Hair follicle dermal papilla cell (primary cell): ENCODE measurements around the gene ZNF197. TPM values are rescaled to one million over a fixed set of nuclear protein-coding genes. Genes with fewer than 3 reads are reported as not detected.

Source experiments
- total RNA-seq: library from RNA; depleted of rRNA; stranded (reverse); fragments of >200 nt; gene quantifications from 2 replicates; pipeline ENCODE4 v1.2.3, GENCODE V29; 2012

The ZNF197 gene
- 19.8 and 19.9 TPM in 2 replicates for total RNA-seq

GRCh38 chr3:44624749-44625480 is at the start of gene ZNF197:
ZNF197 (plus strand) TSS chr3:44625036; CDS start chr3:44629155, 4,119 bp downstream.

GRCh38 chr3:44584646-44585501 is 40.0 kb upstream of the ZNF197 start, which contains the start of gene ZNF660:
ZNF660 (plus strand) TSS chr3:44584964; CDS start chr3:44594194, 9,230 bp downstream.

GRCh38 chr3:44648564-44649229 is 23.9 kb downstream of the ZNF197 start, which contains the start of gene ZNF35:
ZNF35 (plus strand) TSS chr3:44648732; CDS start chr3:44651068, 2,336 bp downstream.

Other genes with a start within 250 kb of the ZNF197 start
- 9.2 and 10.5 TPM in 2 replicates for gene ZNF445, start 147.4 kb upstream of the ZNF197 start, total RNA-seq
- gene ZKSCAN7, start 69.8 kb upstream of the ZNF197 start, total RNA-seq = 7.2 and 10.5 TPM in 2 replicates
- gene ZNF660, start 40.1 kb upstream of the ZNF197 start, total RNA-seq = 1.7 and 3.9 TPM in 2 replicates
- gene ZNF35, start 23.7 kb downstream of the ZNF197 start, total RNA-seq = 23.3 and 26.8 TPM in 2 replicates
- 6.6 and 8.8 TPM in 2 replicates for gene ZNF502, start 87.6 kb downstream of the ZNF197 start, total RNA-seq
- 7.0 and 10.4 TPM in 2 replicates for gene ZNF501, start 104.6 kb downstream of the ZNF197 start, total RNA-seq
- 22.5 and 23.5 TPM in 2 replicates for gene KIAA1143, start 136.6 kb downstream of the ZNF197 start, total RNA-seq
- gene KIF15, start 136.8 kb downstream of the ZNF197 start, total RNA-seq = 1.3 and 1.8 TPM in 2 replicates
- 14.0 and 14.8 TPM in 2 replicates for gene TMEM42, start 236.9 kb downstream of the ZNF197 start, total RNA-seq
- not detected in 2 replicates for gene TGM4, start 249.6 kb downstream of the ZNF197 start, total RNA-seq